GM21723 (cell line): ENCODE data around the gene C1orf167.
"Not testable (repeated sequence)": the region's sequence is repeated elsewhere in the genome, so short reads cannot be mapped to it uniquely, and the experiment has no call there.

Experiments used
- ATAC-seq: cut with Tn5 transposase; IDR thresholded peaks from one replicate; pipeline ENCODE4 v1.9.1; 2021; ENCODE audit warnings: mild to moderate bottlenecking, moderate library complexity; ENCODE audit not compliant: unreplicated experiment

The C1orf167 gene

GRCh38 chr1:11797525-11798216 lies 35.7 kb downstream of the C1orf167 start:
- no peak for ATAC-seq

DNA sequence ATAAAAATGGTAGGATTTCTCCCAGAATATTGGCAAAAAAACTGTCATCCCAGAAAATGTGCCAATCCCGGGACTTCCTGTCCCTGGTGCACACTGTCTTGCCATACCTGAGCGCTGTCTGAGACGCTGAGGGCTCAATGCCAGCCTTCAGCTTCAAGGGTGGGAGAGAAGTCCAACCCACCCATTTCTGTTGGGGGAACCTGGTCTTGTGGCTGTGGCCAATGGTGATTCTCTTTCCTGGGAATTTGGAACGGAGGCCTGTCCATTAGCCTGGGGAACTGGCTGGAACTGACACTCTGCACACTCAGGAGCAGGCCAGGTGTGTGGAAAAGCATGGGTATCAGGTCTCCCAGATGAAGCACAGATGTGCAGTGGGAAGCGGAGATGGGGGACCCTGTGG lies 37.1 kb downstream of the C1orf167 start:
- ATAC-seq = no peak

DNA sequence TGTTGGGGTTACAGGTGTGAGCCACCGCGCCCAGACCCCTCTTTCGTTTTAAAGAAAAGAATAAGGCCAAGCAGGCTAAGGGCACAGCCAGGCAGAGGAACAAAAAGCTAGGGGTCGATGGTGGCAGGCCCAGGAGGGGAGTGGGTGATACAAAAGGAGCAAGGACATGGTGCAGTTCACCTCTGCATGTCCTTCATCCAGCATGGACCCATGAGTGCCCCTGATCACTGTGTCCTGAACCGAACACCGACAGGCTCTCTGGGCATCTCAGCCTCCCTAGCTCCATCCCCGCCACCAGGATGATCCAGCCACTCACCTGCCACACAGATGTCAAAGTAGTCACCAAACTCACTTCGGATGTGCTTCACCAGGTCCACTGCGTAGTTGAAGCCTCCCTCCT lies 37.9 kb downstream of the C1orf167 start:
- no peak for ATAC-seq

- no peak for ATAC-seq
Observed at GRCh38 chr1:11800391-11800755, 38.4 kb downstream of the C1orf167 start.

GRCh38 chr1:11800756-11801433 lies 38.9 kb downstream of the C1orf167 start:
- ATAC-seq = no peak

DNA sequence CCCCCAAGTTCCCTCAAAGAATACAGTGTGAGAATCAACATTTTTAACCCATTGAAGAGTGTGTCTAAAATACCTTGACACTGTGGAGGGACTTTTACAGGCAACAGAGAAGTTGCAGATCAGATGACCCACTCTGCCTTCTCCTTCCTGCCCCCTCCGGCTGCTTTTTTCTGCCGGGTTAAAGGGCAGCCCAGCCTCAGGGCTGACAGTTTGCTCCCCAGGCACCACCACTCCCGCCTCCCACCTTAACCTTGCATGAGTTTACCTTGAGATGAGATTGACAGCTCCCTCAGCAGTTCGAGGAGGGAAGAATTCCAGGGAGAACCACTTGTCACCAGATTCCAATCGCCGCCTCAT lies 40.6 kb downstream of the C1orf167 start:
- ATAC-seq = no peak

DNA sequence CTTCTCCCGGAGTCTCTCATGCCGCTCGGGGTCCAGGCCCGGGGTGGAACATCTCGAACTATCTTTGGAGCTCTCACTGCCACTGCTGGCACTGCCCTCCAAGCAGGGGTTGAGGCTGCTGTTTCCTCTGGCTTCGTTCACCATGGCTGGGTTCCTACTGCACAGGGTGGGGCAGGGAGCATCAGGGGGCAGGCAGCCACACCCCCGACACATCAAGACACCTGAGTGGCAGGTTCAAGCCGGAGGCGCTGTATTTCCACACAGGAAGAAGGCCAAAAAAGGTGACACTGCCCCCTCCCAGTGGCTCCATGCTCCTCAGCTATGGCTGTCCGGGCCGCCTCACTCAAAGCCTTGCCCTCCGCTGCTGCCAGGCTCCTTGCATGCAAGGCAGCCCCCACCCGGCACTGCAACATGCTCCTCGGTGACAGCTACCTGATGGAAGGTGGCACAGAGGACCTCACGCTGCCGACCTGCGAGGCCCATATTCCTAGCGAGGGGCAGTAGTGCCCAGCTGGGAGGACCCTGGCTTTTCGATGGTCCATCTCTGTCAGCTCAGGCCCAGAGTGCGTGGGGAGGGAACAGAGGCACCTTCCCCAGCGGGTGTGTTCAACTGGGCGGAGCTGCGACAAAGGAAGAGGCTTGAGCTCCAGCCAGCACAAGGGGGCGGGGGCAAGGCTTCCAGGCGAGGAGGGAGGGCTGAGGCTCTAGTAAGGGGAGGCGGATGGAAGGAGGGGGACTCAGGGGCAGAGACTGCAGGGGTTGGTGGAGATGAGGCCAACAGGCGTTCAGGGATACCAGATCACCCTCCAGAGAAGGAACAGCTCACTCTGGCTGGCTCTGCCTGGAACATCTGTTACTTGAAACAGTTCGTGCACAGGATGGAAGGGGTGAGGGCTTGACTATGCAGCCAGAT lies 41.2 kb downstream of the C1orf167 start:
- no peak for ATAC-seq

DNA sequence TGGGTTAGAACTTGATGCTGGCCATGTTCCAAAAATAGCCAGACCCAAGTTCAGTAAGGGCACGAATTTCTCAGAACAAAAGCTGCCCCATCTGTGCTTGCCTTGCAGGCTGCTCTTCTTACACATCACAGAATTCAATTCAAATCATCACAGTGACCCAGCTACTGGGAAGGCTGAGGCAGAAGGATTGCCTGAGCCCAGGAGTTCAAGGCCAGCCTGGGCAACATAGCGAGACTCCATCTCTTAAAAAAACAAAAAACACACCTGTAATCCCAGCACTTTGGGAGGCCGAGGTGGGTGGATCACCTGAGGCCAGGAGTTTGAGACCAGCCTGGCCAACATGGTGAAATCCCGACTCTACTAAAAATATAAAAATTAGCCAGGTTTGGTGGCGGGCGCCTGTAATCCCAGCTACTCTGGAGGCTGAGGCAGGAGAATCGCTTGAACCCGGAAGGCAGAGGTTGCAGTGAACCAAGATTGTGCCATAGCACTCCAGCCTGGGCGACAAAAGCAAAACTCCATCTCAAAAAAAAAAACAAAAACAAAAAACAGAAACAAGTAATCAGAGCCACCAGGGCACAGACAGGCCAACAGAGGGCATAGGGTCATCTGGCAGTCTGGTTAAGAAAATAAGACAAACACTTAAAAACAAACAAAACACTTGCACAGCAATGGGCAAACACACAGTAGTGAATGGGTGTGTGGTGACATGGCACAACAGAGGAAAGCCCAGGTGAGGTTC lies 42.1 kb downstream of the C1orf167 start:
- not testable (repeated sequence) for ATAC-seq

GRCh38 chr1:11804666-11805421 lies 42.9 kb downstream of the C1orf167 start:
- ATAC-seq = no peak

- peak; percentile 81 for ATAC-seq
Observed at GRCh38 chr1:11805422-11806306, 43.7 kb downstream of the C1orf167 start, which contains the start of the genes CLCN6 and MTHFR. Gene CLCN6, plus strand, starts transcription at chr1:11806191. Its CDS starts 72 bp downstream, at chr1:11806263. Gene MTHFR, minus strand, starts transcription at chr1:11805964. Its CDS starts 2,848 bp downstream, at chr1:11803116.

GRCh38 chr1:11806307-11806936 lies 44.4 kb downstream of the C1orf167 start:
- peak; percentile 47 for ATAC-seq

DNA sequence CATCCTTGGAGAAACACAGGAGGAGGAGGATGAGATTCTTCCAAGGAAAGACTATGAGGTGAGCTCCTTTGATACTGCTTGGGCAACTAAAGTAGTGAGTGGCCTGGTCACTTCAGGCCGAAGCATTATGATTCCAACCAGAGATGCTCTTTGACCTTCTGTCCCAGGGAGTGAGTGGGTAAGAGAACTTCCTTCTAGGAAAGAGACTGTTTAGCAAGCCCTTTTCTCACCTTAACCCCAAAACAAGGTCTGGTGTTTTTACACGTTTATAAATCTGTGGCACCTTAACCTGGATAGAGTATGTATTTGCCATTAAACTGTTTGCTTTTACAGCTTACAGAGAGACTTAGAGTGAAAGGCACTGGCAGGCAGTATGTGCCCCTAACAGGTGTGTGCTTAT lies 45.1 kb downstream of the C1orf167 start:
- ATAC-seq = no peak

- ATAC-seq = no peak
Observed at GRCh38 chr1:11813021-11813420, 51.0 kb downstream of the C1orf167 start.

DNA sequence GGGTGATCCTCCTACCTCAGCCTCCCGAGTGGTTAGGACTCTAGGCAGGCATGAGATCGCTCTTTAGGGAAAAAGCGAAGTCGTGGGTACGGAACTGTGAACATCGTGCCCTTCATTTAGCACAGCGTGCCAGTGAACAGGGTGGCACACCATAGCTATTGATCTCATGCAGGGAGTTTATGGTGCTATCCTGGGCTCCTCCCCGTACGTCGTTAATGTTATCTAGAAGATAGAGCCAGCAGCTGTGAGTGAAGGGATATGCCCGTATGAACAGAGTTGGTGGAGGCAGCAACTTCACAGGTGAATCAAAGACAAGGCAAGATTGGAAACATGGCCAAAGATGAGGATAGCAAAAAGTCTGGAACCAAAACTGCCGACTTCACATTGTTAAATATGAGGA lies 55.2 kb downstream of the C1orf167 start:
- no peak for ATAC-seq

GRCh38 chr1:11822091-11822490 lies 60.1 kb downstream of the C1orf167 start:
- ATAC-seq = no peak

DNA sequence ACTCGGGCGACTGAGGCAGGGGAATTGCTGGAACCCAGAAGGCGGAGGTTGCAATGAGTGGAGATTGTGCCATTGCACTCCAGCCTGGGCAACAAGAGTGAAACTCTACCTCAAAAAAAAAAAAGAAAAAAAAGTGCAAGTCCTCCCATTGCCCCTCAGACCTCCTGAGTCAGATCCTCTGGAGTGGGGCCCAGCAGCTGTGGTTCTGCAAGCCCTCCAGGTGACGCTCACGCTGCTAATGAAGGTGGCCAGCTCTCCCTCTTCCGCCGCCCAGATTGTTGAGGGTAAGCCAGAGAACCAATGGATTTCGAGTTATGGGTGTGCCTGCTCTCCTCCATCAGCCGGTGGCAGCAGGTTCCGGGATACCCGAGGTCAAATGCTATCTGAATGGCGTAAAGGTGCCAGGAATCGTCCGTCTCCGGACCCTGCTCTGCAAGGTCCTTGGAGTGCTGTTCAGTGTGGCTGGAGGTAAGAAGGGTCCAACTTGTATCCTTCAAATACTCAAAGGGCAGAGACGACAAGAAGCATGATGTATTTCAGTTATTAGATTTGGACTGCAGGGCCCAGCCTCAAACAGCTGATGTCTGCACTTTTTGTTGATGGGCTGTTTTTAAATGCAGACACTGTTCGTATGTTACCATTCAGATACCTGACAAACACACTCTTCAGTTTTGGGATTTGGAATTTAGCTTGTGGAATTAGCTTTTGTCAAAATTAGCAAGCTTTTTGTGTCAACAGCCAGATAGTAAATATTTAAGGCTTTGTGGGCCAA lies 61.6 kb downstream of the C1orf167 start:
- no peak for ATAC-seq

- no peak for ATAC-seq
Observed at GRCh38 chr1:11825131-11825530, 63.1 kb downstream of the C1orf167 start.

- no peak for ATAC-seq
Observed at GRCh38 chr1:11826946-11827345, 65.0 kb downstream of the C1orf167 start.
